ENCODE data around the gene KDM2A.

KDM2A gene

GRCh38 chr11:67282155-67282875 is 163.3 kb downstream of the KDM2A start:
- no peak for TF ChIP-seq CTCF (IDR thresholded peaks at IDR 0.05; ENCODE audit: extremely low read depth, insufficient read depth, missing control alignments)
- in situ Hi-C loops (cut with MboI; ENCODE audit: low pct_unique_long_range_greater_than_20kb, low sequenced_read_pairs, unreplicated experiment) = no loop called here
- DNase-seq (ENCODE audit: low spot score) = no peak

GRCh38 chr11:67282876-67283371 is 163.9 kb downstream of the KDM2A start:
- DNase-seq (ENCODE audit: low spot score) = no peak
- in situ Hi-C loops (cut with MboI; ENCODE audit: low pct_unique_long_range_greater_than_20kb, low sequenced_read_pairs, unreplicated experiment) = no loop called here
- TF ChIP-seq CTCF (IDR thresholded peaks at IDR 0.05; ENCODE audit: extremely low read depth, insufficient read depth, missing control alignments) = no peak

DNA sequence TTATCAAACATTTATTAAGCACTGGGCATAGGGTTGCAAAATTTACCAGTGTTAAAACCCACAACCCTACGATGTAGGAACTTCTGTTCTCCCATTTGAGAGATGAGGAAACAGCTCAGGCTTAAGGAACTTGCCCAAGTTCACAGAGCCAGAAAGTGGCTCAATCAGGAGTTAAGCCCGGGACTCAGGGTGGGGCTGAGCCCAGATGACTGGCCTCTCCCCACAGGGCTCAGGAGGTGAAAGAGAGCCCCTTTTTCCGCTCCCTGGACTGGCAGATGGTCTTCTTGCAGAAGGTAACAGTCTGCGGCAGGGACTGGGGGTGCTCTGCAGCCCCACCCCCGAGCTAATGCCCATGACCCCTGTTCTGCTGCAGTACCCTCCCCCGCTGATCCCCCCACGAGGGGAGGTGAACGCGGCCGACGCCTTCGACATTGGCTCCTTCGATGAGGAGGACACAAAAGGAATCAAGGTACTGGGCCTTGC is 164.5 kb downstream of the KDM2A start:
- no peak for TF ChIP-seq CTCF (IDR thresholded peaks at IDR 0.05; ENCODE audit: extremely low read depth, insufficient read depth, missing control alignments)
- in situ Hi-C loops (cut with MboI; ENCODE audit: low pct_unique_long_range_greater_than_20kb, low sequenced_read_pairs, unreplicated experiment) = no loop called here
- no peak for DNase-seq (ENCODE audit: low spot score)

DNA sequence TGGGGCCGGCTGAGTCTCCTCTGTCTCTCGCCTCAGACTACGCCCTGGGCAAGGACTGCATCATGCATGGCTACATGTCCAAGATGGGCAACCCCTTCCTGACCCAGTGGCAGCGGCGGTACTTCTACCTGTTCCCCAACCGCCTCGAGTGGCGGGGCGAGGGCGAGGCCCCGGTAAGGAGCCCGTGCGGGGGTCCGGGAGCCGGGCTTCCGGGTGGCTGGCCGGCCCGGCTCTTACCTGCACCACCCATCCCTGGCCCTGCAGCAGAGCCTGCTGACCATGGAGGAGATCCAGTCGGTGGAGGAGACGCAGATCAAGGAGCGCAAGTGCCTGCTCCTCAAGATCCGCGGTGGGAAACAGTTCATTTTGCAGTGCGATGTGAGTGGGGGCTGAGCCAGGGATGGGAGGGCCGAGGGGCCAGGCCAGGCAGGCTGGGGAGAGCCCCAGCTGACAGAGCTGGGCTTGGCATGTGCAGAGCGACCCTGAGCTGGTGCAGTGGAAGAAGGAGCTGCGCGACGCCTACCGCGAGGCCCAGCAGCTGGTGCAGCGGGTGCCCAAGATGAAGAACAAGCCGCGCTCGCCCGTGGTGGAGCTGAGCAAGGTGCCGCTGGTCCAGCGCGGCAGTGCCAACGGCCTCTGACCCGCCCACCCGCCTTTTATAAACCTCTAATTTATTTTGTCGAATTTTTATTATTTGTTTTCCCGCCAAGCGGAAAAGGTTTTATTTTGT is 165.9 kb downstream of the KDM2A start:
- in situ Hi-C loops (cut with MboI; ENCODE audit: low pct_unique_long_range_greater_than_20kb, low sequenced_read_pairs, unreplicated experiment) = no loop called here
- DNase-seq (ENCODE audit: low spot score) = no peak
- no peak for TF ChIP-seq CTCF (IDR thresholded peaks at IDR 0.05; ENCODE audit: extremely low read depth, insufficient read depth, missing control alignments)

GRCh38 chr11:67285541-67286498 is 166.8 kb downstream of the KDM2A start:
- no peak for TF ChIP-seq CTCF (IDR thresholded peaks at IDR 0.05; ENCODE audit: extremely low read depth, insufficient read depth, missing control alignments)
- DNase-seq (ENCODE audit: low spot score) = no peak
- in situ Hi-C loops (cut with MboI; ENCODE audit: low pct_unique_long_range_greater_than_20kb, low sequenced_read_pairs, unreplicated experiment) = no loop called here
